HG02840 (cell line): ENCODE results near the gene CHM.
A peak's percentile ranks its signal among the peaks of the same experiment; 100 is the strongest.
"Not testable (repeated sequence)": the region's sequence is repeated elsewhere in the genome, so short reads cannot be mapped to it uniquely, and the experiment has no call there.

Experiments used
- ATAC-seq: cut with Tn5 transposase; IDR thresholded peaks from one replicate; pipeline ENCODE4 v1.9.1; 2021; ENCODE audit warnings: mild to moderate bottlenecking, moderate library complexity, moderate number of reproducible peaks; ENCODE audit not compliant: unreplicated experiment, low FRiP score

The CHM gene

DNA sequence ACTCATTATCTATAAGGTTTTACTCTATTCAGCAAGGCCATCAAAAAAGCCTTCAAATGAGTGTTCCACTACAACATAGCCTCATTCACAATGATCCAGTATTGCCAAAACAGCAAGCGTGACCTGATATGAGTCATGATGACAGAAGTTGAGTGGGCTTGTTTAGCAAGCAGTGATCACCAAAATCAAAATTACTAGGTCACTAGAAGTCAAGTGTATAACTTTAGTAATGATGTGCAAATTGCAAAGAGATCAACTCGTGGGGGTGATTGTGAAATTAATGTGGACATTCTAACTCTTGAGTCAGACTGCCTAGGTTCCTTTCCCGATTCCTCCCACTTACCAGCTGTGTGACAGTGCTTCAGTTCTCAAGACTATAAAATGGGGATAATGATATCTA, 124.5 kb downstream of the CHM start:
- ATAC-seq = no peak

DNA sequence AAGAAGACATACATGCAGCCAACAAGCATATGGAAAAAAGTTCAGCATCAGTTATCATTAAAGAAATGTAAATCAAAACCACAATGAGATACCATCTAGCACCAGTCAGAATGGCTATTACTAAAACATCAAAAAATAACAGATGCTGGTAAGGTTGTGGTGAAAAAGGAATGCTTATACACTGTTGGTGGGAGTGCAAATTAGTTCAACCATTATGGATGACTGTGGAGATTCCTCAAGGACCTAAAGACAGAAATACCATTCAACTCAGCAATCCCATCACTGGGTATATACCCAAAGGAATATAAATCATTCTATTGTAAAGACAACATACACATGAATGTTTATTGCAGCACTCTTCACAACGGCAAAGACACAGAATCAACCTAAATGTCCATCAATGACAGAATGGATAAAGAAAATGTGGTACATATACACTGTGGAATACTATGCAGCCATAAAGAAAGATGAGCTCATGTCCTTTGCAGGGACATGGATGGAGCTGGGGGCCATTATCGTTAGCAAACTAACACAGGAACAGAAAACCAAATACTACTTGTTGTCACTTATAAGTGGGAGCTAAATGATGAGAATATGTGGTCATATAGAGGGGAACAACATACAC, 130.6 kb downstream of the CHM start:
- ATAC-seq = not testable (repeated sequence)

DNA sequence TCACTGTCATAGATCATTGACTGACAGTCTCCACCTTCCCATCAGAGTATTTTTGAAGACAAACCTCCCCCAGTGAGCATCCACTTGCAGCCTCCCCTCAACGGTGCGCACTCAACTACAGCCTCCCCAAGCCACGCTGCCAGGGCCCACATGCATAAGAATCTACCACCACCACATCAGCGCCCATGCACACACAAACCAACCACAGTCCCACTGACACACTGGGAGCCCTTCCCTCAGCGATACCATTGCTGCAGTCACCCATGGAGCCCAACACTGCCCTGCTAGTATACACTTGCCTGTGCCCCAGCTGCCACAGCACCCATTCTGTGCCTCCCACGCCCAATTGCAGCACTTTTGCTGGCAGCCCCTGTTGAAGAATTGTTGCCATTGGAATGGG, 132.9 kb downstream of the CHM start:
- no peak for ATAC-seq

DNA sequence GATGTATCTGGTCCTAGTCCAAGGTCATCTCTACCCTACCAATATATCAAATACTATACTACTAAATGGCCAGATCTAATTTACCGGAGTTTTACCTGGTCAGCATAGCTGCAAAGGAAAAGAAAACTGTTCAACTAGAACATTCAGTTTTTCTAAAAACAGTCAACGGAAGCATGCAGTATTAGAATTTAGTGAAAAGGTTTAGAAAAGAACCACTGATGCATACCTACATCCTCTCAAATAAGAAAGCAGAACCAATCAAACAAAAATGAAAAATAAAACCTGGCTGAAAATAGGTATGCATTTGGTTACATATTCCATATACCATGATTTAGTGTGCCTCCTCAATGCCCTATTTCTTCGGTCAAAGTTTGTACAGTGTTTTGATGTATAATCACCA, 140.0 kb downstream of the CHM start:
- no peak for ATAC-seq

DNA sequence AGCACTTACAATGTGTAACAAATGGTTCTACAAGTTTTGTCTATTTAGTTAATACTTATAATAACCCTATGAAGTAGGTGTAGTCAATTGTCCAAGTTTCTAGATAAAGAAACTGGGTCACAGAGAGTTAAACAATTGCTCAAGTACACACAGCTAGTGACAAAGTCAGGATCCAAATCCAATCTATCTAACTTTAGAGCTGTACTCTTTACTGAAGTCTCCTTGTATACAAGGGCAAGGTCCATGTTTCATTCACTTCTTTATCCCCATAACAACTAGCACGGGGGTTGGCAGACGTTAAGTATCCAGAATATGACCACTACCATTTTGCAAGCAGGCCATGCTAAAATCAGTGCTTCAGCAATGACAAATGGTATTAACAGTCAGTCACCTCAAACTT, 141.0 kb downstream of the CHM start:
- no peak for ATAC-seq

DNA sequence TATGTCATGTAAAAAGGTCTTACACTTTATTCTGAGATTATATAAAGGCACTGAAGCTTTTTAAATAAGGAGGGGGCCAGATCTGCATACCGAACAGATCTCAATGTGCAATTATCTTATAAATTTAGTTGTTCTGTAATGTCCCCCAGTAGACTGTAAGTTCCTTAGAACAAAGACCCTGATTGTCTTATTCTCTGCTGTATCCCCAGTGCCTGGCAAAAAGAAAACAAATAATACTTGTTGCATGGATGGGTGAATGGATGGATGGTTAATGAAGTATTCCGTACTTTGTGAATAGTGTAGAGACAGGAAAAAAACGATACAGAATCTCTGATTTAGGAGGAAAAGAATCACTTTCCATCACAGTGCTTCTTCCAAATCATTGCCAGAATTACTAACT, 141.5 kb downstream of the CHM start:
- no peak for ATAC-seq

DNA sequence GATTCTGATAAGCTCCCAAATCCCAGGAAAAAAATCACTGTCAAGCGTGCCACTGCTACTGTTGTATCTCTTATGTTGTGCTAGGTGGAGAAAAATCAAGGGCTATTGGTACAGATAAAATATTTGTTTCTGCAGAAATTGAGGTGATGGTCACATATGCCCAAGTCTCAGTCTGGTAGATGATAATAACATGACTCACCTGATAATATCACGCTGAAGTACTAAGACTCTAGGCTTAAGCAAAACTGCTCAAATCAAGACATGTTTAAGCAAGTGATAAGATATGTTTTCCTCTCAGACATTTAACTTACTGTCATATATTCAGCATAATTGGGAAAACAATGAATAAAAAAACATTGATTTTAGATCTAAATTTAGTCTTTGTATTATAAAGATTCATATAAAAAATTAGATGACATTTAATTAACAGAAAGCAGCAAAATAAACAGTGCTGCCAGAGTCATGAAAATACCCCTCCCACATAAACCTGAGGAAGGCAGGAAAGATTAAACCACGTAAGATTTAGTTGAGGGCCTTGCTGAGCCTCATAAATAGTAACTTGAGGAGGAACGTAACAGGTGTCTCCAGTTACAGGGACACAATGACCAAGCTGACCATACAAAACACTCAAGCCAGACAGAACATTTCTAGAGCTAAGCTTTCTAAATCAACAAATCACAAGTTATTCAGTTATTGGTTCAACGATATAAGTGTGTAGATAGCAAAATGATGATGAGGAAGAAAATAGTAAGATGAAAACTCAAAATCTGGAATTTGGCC, 143.5 kb downstream of the CHM start:
- no peak for ATAC-seq

DNA sequence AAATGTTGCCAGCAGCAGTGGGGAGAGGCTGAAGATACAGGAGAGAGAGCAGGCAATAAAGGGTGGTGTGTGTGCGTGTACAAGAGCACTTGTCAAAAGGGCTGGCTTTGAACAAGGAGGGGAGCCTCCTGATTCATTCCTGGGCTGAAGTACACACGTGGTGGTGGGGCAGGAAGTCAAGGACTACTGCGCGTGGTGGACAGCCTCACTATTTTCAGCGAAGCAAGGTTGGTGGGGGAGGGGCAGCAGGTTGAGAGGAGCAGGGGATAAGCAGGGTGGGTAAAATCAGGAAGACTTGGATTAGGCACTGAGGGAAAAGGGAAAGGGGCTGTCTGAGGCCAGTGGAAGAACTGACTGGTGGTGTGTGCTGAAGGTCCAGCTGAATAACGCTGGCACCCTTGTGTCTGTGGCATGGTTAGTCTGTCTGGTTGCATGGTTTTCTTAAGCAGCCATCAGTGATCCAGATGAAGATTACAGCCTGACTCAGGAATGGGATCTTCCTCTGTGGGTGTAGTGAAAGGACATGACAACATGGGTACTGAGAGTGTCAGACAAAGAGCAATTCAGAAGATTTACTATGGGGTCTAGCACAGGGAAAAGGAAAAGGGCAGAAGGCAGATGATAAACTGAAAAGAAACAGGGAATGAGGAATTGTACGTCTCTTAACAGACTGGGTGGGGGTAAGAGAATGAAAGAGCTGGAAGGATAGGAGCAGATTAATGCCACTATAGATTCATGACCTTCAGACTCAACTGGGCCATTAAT, 149.8 kb downstream of the CHM start:
- ATAC-seq = no peak

DNA sequence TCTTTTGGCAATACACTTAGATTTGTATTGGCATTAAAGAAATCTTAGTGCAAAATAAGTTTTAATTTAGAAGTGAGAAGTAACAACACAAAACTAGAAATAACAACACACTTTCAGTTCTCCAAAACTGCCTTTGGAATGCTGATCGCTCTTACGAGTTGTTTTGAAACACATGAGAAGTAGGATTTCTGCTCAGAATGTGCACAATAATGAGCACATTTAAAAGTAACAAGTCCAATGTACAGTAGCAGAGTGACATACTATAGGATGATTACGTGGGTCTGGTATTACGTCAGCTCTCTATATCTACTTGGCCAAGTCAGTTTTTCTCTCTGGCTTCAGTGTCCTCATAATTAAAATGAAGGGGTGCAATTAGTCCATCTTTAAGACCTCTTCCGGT, 164.8 kb downstream of the CHM start:
- no peak for ATAC-seq

DNA sequence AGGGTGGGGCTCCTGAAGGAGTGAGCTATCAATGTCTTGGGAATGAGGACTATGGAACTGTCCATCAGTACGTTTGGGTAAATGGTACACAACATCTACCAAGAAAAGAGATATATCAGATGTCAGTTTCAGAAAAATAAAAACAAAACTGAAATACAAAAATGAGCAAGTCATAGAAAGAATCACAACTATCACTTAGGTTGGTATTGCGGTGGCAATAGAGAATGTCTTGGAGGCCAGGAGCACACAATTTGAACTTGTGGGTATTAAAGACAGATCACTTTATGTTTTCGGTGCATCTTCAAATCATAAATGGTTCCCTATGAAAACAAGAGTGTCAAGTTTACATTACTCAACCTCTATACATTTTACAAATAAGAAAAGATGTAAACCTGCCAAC, 176.8 kb downstream of the CHM start:
- ATAC-seq = no peak

DNA sequence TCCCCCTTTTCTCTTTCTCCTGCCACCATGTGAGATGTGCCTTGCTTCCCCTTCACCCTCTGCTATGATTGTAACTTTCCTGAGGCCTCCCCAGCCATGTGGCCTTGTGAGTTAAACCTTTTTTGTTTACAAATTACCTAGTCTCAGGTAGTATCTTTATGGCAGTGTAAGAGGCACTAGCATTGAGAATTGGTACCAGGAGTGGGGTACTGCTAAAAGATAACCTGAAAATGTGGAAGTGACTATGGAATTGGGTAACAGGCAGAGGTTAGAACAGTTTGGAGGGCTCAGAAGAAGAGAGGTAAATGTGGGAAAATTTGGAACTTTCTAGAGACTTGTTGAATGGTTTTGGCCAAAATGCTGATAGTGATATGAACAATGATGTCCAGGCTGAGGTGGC, 182.0 kb downstream of the CHM start:
- ATAC-seq = no peak

DNA sequence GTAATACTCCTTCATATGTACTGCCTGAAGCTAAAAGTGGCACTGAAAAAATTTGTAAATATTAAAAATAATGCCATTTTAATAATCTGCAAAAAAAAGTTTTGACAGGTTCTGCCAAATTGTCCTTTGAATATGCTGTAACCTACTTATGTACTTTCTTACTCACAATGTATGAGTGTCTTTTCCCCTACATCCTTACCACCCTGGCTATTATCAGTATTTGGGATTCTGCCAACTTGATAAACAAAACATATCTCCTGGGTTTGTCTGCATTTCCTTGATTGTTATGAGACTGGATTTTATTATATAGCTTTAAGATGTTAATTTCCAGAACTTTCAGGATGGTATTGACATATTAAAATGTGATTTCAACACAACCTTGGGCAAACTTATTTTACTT, 187.9 kb downstream of the CHM start:
- no peak for ATAC-seq

DNA sequence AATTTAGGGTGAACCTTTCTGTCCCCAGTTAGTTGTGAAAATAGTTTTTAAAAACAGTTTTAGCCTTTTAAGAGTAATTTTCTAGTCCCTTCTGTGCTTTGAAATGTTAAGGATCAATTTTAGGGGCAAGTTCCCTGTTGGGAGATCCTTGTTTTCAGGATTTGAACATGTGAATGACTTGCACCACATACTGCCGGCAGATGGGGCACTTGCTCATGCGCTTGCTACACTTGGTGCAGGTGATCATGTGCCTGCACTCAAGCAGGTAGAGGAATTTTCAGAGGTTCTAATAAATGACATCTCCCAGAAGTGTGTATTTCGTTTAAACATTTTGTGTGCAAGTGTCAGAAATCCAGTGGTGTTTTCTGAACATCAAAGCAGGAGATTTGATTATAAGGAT, 195.9 kb downstream of the CHM start:
- peak; percentile 65 for ATAC-seq

DNA sequence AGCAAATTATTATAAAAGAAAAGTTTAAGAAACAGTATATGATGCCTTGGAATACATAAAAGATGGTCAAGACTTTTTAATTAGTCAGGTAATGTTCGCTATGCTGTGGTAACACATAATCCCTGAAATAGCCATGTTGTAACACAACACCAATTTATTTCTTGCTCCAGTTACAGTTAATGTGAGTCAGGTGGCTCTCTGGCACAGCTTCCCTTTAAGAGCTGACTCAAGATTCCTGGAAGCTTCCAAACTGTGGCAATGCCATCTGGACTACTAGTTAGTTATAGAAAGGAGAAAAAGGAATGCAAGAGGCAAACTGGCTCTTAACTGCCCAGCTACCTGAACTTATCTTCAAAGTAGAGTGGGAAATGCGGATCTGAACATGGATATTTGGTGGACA, 210.5 kb downstream of the CHM start:
- no peak for ATAC-seq

DNA sequence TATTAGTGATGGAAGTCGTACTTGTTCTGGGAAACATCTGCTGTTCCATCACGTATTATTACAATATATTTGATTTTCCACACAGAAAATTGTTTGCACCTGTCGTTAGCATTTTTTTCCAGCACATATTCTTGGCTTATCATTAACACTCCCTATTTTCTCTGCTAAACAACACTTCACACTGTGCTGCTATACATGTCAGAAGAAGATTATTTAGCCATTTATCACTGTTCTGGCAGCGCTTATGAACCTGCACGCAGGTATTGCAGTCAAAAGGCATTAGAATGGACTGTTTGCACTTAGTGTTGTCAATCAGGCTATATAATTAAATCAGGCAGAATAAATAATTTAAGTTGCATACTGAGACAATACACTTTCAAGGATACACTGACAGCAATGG, 218.6 kb downstream of the CHM start:
- ATAC-seq = no peak

DNA sequence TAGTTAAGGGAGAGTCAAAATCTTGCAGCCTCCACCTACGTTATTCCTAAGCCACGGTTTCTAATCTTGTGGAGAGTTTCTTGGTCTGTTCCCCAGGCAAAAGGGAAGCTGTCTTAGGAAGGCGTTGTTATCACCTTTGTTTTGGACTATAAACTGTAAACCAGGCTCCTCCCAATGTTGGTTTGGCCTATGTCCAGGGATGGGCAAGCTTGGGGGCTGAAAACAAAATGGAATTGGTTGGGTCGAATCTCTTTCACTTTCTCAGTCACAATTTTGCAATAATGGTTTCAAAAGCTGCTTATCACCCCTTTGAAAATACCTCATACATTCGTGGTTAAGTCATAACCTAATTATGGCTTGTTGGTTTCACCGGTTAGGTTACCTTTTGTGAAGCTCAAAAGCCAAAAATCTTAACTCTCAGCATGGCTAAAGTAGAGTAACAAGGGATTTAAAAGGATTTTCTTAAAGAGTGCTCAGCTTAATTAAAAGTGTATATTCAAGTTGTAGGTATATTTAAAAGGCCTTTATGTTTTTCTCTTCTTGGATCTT, 232.1 kb downstream of the CHM start:
- no peak for ATAC-seq
